Iris pigment epithelial cell (primary cell): ENCODE data around the gene TBX3.
"Not testable (repeated sequence)": the region's sequence is repeated elsewhere in the genome, so short reads cannot be mapped to it uniquely, and the experiment has no call there.

Source experiments
- DNase-seq: peaks from one replicate; pipeline ENCODE4 v3.0.0-alpha.2; 2011; ENCODE audit warnings: low read depth

The TBX3 gene

DNA sequence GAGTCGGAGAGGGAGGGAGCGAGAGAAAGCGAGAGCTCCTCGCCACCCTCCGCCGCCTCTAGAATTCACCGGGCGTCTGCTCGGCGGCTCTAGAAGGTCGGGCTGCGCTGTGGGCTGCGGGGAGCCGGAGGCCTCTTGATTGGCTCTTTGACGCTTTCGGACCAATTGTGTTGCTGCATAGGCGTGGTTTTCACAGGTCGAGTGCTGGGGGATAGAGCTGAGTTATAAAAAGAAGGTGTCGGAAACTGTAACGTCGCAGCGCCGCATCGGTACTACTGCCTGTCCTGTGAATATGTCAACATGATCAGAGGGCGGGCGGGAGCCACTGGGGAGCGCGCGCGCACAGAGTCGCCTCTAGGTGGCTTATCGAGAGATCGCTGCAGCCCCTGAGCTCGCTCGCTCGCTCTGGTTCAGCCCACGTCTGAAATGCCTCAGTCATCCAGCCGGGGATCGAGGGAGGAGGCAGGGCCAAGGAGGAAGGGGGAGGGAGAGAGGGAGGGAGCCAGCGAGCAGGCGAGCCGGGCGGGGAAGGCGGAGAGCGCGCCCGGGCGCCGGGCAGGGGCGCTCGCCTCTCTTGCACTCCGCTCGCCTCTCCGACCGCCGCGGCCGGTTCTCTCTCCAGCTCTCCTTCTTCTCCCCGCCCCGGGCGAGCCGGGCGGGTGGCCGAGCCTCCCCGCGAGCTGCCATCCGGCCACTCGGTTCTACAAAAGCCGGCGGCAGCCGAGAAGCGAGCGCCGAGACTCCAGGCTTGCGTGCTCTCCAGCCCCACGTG lies at the start of gene TBX3:
TSS of gene TBX3 (minus strand) at position 78 of the 772 bp plus-strand sequence. CDS start 975 bp downstream, outside the sequence.
- DNase-seq, result peak; percentile 100

DNA sequence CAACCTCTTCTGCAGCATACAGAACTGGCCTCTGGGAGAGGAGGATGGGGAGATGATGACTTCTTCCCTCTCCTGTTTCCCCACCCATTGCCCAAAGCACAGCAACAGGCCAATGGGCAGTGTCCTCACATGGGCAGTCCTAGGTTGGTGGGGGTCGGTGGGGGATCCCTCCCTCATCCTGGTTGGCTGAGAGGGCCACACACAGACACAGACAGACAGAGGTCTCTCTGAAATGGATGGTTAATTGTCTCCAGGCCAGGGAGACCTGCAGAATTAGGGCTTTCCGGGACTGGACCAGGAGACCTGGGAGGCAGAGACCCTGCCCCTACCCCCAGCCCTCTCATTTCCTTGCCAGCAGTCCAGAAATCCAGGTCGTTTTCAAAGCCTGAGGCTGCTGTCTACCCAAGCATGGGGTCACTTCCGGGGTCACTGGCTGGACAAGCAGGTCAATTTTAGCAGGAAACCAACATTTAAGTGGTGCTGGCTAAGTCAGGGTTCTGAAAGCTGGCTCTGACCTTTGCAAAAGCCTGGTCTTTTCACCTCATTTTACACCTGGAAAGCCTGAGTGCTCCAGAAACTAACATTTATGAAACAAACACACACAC lies 48.6 kb upstream of the TBX3 start:
- DNase-seq, result no peak

DNA sequence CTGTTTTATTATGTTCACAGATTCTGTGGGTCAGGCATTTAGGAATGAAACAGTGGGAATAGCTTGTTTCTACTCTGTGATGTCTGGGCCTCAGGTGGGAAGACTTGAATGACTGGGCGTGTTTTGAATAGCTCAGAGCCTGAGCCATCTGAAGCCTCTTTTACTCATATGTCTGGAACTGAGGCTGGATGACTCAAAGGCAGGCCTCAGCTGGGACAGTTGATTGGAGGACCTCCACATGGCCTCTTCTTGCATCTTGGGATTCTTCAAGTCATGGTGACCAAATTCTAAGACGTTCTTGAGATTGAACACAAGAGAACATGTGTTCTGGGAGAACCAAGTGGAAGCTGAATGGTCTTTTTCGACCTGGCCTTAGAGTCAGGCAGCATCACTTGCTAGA lies 45.8 kb upstream of the TBX3 start:
- peak; percentile 76 for DNase-seq

DNA sequence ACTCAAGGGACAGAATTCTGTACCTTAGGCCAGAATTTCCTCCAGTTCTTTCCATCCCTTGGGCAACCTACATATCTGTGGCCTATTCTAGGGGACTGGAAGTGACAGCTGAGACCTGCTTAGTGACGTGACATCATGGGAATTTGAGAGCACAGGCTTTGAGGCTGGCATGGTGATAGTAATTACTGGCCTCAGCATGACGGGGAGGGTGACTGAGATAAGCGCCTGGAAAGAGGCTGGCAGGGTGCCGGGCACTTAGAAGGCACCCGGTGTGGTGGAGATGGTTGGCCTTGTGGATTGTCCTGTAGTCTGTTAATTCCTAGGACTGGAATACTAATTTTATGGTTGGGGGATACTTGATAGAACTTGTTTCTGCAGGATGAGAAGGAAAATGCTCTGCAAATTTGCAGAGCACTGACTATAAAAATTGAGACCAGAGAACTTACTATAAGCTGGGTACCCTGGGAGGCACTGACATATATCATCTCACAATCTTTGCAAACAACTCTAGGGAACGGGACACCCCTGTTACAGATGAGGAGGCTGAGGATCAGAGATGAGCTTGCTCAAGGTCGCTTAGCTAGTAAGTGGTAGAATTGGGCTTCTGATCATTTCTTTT lies 42.2 kb upstream of the TBX3 start:
- DNase-seq, result no peak

DNA sequence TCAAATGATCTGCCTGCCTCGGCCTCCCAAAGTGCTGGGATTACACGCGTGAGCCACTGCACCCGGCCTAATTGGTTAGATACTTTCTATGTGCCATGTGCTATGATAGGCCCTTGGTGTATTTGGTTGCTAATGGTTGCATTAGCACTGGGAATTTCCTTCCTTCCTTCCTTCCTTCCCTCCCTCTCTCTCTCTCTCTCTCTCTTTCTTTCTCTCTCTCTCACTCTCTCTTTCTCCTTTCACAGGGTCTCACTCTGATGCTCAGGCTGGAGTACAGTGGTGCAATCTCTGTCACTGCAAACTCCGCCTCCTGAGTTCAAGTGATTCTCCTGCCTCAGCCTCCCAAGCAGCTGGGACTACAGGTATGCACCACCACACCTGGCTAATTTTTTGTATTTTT lies 38.2 kb upstream of the TBX3 start:
- DNase-seq, result not testable (repeated sequence)

DNA sequence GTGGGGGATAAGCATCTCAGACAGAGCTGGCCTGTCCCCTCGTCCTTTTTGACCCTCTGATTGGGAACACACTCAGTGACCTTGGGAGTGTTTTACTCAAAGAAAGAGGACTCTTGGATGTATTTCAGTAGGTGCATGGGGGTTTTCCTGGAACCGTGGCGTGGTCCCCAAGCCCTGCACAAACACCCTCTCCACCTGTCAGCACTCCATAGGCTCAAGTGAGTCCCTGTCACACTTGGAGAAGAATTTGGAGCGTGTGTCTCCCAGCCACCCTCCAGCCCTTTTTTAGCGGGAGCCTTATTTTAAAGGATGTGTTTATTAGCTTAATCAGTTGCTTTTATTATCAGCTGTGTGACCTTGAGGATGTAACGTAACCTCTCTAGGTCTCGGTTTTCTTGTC lies 37.3 kb upstream of the TBX3 start:
- no peak for DNase-seq

DNA sequence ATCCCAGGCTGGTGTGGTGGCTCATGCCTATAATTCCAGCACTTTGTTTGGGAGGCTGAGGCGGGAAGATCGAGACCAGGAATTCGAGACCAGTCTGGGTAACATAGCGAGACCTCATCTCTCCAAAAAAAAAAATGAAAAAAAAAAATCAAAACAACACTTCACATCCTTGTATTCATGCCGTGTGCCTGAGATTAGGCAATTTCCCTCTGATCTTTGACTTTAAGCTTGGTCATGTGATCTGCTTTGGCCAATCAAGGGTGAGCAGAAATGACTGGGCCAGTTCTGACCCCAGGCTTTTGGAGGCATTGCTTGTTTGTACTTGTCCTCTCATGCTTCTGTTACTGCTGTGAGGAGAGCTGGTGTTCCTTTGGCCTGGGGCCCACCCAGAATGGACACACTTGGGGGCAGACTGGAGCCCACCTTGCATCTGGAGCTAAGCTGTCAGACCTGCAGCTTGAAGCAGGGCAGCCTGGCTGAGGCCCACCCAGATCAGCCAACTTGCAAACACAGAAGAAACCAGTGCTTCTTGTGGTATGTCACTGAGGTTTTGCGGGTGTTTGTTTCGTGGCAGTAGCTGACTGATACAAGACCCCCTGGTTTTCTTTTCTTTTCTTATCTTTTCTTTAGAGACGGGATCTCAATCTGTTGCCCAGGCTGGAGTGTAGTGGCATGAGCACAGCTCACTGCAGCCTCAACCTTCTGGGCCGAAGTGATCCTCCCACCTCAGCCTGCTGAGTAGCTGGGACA lies 29.7 kb upstream of the TBX3 start:
- no peak for DNase-seq

DNA sequence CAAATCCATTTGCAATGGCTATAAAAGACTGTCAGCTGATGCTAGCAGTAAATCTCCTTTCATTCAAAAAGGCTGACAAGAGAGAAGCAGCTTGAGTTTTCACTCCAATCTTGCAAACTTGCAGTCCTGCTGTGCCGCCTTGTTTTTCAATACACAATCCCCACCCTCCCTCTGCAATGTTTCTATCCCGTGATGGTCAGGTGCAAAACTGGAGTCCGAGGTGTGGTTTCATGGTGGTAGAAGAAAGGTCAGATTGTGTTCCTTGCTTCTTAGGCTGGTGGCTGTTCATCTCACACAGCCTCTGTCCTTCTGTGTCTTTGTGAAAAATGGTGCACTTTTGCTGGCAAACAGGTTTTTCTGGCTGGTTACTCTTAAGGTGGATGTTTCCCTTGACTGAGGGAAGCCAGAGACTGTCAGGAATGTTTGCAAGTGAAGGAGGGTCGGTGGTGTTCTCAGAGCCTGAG lies 27.7 kb upstream of the TBX3 start:
- no peak for DNase-seq

DNA sequence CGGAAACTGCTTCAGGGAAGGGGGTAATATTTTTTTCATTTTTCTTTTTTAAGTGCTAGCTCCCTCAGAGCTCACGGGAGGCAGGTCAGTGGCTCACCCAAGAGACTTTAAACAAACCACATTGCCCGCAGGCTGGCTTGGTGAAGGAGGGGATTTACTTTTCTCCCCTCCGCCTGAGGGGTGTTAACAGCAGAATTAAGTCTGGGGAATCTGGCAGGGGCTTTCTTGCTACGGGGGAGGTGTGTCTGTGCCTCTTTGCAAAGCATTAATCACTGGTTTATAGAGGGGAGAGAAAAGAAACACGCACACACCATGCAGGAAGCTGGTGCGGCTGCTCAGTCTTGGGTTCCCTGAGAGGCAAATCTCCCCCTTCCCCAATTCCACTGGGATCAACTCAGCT lies 26.2 kb upstream of the TBX3 start:
- DNase-seq, result no peak

DNA sequence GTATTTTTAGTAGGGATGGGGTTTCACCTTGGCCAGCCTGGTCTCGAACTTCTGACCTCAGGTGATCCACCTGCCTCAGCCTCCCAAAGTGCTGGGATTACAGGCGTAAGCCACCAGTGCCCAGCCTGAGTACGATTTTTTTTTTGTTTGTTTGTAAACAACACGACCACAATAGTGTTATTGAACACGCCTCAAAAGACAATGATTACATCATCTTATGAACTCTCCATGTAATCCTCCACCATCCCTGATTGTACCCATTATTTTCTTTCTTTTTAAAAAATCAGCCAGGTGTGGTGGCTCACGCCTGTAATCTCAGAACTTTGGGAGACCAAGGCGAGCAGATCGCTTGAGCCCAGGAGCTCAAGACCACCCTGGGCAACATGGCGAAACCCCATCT lies 25.1 kb upstream of the TBX3 start:
- DNase-seq, result no peak

DNA sequence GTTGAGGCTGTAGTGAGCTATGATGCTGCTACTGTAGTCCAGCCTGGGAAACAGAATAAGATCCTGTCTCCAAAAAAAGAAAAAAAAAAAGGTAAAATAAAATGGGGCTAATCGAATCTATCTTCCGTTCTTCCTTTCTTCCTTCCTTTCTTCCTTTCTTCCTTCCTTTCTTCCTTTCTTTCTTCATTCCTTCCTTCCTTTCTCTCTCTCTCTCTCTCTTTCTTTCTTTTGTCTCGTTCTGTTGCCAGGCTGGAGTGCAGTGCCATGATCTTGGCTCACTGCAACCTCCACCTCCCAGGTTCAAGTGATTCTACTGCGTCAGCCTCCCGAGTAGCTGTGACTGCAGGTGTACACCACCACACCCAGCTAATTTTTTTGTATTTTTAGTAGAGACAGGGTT lies 24.6 kb upstream of the TBX3 start:
- DNase-seq, result not testable (repeated sequence)

DNA sequence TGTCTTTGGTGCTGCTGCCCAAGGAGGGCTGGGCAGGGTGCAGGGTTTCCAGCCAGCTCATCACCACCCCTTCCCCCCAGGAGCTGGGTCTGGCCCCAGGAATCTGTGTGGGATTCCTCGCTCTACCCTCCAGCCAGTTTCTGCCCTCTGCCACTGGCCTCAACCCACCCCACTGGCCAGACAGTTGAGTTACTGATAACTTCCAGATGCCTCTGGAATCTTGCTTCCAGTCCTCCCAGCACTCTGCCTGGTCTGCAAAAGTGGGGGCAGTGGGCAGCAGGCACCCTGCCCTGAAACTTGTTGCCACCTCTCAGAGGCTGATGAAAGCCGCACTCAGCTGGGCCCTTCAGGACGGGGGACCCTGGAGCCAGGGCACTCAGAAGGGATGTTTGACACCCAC lies 20.1 kb upstream of the TBX3 start:
- DNase-seq, result no peak

DNA sequence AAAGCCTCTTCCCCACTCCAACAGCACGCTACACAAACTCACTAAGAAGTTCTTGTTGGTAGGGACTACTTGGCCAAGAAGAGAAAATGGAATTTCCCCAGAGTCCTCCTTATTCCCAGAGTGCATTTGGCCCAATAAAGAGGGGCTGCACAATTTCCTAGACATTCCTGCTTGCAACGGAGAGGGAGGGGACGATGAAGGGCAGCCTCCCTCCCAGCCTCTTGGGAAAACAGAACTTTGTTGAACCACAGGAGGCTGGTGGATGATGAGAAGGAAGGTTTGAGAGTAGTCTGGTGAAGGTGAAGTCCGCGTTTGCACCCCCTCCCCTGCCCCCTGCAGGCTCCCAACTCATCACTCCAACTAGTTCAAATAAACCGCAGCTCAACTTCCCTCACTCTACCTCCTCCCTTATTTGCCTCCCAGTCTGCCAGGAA lies 19.1 kb upstream of the TBX3 start:
- DNase-seq, result no peak

DNA sequence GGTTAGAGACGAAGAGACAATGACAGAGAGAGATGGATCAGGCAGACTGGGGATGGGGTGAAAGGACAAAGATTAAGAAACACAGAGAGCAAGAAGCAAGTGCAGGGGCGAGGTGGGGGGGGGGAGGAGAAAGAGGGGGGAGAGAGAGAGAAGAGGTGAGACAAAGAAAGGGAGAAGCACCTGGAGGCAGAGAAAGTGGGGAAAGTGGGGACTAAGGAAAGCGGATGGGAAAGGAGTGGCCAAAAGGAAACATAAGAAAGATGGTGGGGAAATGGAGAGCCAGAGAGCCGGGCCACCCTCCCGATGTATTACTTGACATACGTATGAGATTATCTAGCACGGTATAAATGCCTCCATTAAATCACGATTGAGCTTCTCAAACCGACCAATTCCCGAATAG lies 18.5 kb upstream of the TBX3 start:
- no peak for DNase-seq

DNA sequence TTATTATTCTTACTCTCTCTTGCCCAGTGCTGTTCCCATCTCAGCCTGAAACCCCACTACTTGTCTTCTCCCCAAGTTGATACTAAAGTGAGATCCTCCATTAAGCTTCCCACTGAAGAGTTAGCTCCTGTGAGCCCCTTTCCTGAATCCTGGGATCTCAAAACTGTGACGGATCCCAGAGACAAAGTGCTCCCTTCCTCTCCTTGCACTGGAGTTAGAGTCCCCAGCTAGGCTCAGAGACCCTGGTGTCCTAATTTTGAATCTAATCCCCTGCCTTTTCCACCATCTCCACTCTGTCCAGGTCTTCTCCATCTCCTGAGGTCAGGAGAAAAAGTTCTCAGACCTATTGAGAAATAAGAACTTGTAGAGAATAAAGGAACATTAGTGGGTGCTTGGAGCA lies 17.6 kb upstream of the TBX3 start:
- no peak for DNase-seq

DNA sequence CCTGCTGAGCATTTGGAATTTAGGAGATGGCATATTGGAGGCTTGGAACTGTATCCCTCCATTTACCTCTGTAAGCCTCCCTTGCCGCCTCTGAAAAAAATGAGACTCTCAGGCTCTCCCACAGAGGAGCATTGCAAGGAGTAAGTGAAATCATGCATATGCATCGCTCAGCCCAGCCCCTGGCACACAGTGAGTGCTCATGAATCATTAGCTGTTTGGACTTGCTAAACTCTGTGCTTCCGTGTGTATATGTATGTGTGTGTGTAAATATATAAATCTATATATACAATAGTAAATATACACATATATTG lies 17.1 kb upstream of the TBX3 start:
- DNase-seq, result no peak

DNA sequence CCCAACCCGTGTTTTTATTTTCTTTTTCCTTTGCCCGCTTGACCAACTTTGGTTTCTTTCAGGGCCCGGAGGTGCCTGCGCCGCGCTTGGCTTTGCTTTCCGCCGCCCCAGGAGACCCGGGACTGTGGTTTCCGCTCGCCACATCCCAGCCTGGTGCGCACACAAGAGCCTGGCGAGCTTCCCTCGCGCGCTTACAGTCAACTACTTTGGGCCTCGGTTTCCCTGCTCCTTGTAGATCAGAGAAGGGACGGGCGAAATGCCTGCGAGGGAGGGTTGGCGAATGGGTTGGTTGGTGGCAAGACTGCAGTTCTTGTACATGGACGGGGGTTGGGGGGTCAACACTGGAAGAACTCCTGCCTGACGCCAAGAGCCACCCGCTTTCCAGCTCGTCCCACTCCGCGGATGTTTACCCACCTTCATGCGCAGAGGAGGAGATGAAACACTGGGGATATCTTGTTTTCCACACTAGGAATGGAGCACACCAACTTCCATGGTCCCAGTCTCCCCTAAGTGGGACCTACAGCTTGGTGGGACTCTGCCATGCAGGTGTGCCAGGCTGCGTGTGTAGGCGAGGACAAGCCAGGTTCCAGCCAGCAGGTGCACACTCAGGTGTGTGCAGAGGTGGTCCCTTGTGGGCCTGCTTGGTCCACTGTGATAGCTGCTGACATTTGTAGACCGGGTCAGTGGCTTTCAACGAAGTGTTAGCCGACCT lies 16.6 kb upstream of the TBX3 start:
- DNase-seq, result no peak

DNA sequence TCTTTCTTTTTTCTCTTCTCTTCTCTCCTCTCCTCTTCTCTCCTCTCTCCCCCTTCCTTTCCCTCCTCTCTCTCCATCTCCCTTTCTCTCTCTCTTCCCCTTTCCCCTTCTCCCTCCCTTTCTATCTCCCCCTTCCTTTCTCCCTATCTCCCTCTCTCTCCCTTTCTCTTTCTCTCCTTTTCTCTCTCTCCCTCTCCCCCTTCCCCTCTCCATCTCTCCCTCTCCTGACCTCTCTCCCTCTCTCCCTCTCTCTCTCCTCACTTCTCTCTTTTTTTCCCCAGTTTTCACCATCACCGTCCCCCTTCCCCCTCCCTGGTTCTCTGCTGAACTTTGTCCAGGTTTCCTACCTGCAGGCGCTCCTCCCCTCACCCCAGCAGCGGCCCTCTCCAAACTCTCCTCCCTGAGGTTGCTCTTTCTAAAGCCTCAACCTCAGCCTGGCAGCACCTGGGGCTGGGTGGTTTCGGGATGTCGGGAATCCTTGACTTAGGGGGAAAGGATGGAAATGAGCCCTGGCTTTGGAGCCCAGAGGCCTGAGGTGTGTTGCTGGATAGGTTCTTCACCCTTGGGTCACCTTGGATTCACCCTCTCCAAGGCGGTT lies 14.7 kb upstream of the TBX3 start:
- no peak for DNase-seq

DNA sequence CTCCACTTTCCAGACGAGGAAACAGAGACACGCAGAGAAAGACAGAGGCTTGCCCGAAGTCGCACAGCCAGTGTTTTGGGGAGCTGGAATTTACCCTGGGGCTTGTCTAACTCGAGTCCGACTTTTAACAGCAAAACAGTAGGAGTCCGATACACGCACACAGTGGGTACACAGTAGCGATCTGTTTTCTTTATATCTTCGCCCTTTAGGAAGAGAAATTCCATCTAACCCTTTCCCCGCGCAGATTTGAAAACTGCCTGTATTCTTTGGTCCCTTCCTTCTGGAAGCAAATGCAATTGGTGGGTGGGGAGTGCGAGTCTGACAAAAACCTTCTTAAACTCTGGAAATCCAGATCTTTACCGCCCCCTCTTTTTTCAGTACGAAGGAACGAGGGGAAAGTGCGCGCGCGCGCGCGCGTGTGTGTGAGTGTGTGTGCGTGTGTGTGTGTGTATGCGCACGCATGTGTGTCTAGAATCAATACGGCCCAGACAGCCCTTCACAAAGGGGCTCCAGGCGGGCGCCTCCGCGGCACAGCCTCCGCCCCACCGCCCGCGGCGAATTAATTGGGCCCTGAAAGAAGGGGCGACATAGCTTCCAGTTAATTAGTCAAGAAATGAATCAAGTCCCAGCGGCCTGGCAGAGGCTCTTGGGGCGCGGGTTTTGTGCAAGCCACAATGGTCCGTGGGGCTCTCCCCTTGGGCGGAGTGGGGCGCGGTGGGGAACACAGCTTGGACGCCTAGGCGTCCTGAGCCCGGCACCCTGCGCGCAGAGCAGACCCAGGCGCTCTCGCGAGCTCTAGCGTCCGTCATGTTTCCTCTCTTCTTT lies 14.0 kb upstream of the TBX3 start:
- no peak for DNase-seq

DNA sequence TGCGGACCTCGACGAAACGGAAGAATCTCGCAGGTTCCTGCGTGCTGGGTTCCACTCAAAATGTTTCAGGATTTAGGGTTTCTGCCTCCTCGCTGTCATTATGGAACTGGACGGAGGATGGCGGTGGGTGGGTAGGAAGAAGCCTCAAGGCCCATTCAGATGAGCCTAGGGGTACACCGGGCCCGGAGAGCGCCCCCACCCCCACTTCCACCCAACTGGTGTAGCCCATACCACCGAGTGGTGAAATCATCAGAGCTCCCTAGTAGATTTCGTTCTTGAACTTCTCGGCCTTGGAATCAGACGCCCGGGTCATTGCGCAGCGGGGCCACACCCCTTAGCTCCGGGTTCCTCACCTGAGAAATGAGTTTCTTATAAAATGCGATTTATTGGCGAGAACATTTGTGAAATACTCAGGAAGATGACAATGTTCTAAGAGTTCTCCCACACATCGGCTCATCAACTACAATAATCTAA lies 13.3 kb upstream of the TBX3 start:
- no peak for DNase-seq
